ENCODE results near the gene CRADD. TPM values are rescaled to one million over a fixed set of nuclear protein-coding genes. Genes with fewer than 3 reads are reported as not detected.
"Not testable (repeated sequence)": the region's sequence is repeated elsewhere in the genome, so short reads cannot be mapped to it uniquely, and the experiment has no call there.

Gene CRADD
- total RNA-seq, 2 experiments from 2014 or later = 6.0 to 8.7 TPM

DNA sequence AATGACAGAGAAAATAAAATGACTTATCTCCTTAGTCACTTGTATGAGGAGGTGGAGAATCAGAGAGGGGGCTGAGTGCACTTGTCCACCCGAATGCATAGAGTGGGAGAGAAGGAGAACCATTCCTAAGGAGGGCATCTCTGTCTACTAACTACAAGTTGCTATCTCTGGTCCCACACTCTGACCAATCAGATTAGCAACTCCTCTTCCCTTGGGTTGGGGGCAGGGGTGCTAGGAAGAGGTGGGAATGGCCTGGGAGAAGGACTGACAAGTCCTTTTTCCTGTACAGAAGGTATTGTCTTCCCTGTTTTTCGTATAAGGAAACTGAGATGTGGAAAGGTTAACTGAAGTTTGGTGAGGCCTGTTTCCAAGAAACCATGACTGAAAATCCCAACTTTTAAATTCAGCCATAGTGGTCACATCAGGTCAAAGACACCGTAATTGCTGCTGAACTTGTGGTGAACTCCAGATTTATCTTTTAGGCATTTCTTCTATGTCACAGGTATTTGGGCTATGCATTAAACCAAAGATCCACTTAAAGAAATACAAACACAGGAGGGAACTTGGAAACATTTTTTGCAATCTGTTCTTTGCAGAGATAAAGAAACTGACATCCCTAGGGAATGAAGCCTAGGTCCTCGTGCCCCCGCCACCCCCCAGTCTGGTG is 207.8 kb downstream of the CRADD start:
- no peak overlapping the region for H3K4me3 Mint-ChIP-seq
- H3K27me3 Mint-ChIP-seq = no peaks in the 10 kb centered on the region
- DNase-seq = no peak
- peaks cover 1% of the 10 kb centered on the region for H3K36me3 Mint-ChIP-seq
- H3K4me1 Mint-ChIP-seq = peaks cover 6% of the 10 kb centered on the region
- H3K9me3 Mint-ChIP-seq = no peaks in the 10 kb centered on the region
- no peak overlapping the region for H3K27ac Mint-ChIP-seq

DNA sequence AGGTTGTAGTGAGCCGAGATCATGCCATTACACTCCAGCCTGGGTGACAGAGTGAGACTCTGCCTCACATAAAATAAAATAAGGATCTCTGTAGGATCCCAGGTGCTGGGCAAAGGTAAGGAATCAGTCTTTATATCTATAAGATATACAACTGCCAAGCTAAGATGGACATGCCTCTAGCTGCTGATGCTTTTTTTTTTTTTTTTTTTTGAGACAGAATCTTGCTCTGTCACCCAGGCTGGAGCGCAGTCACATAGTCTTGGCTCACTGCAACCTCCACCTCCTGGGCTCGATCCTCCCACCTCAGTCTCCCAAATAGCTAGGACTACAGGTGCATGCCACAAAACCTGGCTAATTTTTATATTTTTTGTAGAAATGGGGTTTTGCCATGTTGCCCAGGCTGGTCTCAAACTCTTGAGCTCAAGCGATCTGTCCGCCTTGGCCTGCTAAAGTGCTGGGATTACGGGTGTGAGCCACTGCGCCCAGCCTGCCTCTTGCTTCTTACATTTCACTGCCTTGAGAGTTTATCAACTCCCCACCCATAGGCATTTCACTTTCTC is 208.9 kb downstream of the CRADD start:
- not testable (repeated sequence) for H3K9me3 Mint-ChIP-seq, H3K27ac Mint-ChIP-seq, H3K4me3 Mint-ChIP-seq, H3K27me3 Mint-ChIP-seq, DNase-seq, H3K4me1 Mint-ChIP-seq, H3K36me3 Mint-ChIP-seq

DNA sequence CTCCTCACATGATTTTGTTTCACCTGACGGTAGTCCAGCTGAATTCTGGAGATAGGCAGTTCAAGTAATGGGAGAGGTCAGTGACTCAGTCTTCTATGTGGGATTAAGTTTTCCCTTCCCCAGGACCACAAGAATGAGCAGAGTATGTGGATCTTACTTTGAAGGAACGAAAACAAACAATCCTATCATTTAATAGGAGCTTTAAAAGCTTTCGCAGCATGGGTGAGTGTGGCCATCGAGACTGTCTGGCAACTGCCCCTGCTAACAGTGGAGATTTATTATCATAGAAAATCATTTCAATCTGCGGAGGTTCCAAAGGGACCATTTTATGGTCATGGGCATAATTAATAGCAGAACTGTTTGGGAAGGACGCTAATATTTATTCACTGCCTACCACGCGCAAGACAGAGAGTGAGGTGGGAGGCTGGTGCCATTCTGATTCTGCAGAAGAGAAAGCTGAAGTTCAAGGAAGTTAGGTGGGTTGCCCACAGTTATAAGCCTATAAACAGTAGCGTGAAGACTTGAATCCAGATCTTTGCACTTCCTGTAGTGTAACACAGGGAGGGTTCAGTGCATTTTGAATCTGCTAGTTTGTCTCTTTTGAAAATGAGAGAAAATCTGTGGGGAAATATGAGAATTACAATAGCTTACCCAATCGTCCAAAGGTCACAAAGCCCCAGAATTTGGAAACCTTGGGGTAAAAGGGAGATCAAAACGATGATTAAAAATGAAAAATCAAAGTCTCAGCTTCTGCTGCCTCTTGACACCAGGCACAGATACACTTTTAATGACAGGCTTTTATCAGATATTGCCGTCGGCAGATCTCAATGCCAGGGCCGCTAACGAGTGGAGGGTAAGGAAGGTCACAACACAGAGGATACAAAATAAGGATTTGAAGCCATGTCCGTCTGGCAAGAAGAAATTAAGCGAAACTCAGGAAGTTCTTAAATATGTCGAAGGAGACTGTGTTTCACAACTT is 209.6 kb downstream of the CRADD start:
- Mint-ChIP-seq H3K4me3 (no peak overlapping the region), H3K9me3 (no peaks in the 10 kb centered on the region), H3K27me3 (no peaks in the 10 kb centered on the region), H3K36me3 (no peaks in the 10 kb centered on the region), H3K4me1 (no peaks in the 10 kb centered on the region), H3K27ac (no peak overlapping the region)
- no peak for DNase-seq

DNA sequence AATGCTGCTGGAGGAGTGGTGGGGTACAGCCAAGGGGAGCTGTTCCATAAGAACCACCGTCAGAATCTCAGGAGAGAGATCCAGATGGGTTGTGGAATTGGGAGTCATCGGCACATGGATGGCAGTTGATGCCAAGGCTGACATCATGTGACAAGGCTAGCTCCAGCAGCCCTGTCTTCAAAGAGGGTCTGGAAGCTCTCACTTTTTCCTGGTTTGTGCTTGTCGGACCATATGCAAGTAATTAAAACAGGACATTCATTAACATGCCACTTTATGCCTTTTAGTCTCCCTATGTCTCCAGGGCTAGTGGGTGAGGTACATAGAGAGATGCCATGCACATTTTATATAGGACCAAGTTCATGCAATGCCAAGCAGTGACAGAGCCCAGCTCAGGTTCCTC is 211.8 kb downstream of the CRADD start:
- no peaks in the 10 kb centered on the region for H3K4me1 Mint-ChIP-seq
- H3K9me3 Mint-ChIP-seq = no peaks in the 10 kb centered on the region
- DNase-seq = no peak
- no peaks in the 10 kb centered on the region for H3K36me3 Mint-ChIP-seq
- no peak overlapping the region for H3K4me3 Mint-ChIP-seq
- no peaks in the 10 kb centered on the region for H3K27me3 Mint-ChIP-seq
- H3K27ac Mint-ChIP-seq = no peak overlapping the region

DNA sequence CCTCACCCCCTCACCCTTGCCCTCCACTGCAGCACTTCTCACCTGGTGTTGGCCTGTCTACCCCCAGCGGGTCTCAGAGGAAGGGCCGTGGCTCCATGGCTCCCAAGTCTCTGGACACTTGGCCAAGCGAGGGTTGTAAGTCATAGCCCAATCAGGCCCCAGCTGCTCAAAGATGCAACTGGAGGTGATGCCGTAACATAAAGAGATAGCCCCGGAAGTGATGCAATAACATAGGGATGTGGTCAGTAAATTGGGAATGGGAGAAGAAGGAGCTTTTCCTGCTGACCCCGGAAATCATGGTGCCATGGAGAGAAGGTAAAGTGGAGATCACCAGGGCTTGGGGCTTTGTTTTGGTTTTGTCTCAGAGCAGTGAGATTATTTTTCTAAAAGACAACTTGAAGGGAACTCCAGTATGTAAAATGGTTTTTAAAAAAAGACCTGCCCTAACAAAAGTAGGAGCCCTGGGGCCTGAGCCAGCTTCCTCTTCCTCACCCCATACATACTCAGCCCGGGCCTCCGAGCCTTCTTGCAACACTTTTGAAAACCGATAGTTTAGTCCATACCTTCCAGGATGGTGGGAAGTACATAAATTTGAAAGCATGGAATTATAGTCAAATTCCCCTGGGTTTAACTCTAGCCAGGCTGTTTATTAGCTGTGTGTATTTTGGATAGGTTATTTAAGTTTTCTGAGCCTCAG is 212.5 kb downstream of the CRADD start:
- Mint-ChIP-seq H3K36me3 (no peaks in the 10 kb centered on the region), H3K27ac (no peak overlapping the region), H3K27me3 (no peaks in the 10 kb centered on the region), H3K4me3 (no peak overlapping the region), H3K4me1 (no peaks in the 10 kb centered on the region), H3K9me3 (no peaks in the 10 kb centered on the region)
- no peak for DNase-seq

GRCh38 chr12:93892423-93893268 is 215.5 kb downstream of the CRADD start:
- no peak for DNase-seq
- Mint-ChIP-seq H3K27me3 (no peaks in the 10 kb centered on the region), H3K36me3 (no peaks in the 10 kb centered on the region), H3K9me3 (no peaks in the 10 kb centered on the region), H3K4me3 (no peak overlapping the region), H3K4me1 (no peaks in the 10 kb centered on the region), H3K27ac (no peak overlapping the region)

DNA sequence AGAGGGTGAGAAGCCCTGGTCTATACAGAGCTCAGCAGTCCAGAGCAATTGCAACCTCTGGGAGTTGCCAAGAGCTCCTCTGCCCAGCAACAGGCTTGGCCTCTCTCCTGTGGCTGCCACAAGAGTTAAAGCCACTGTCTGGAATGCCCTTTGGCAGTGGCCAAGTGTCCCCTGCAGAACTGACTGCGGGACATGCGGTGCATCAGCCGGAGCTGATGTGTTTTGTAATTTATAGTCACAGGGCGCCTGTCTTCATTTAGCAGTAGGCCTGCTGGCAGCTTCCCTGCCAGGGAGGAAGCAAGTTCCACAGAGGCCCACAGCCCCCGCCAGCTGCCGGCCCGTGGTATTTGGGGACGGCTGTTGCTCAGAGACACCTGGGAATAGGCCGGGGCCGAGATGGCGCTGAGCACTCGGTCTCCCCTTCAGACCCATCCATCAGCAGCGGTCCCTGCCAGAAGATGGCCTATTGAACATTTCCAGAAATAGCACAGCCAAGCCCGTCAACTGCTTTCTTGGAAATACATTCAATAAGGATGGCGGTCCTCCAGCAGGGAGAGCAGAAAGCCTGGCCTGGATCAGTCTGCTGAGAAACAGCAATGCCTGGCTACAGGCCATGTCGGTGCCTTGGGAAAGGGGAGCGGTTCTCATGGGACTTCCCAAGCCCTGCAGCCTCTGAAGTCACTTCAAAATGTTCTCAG is 217.4 kb downstream of the CRADD start:
- H3K9me3 Mint-ChIP-seq = no peaks in the 10 kb centered on the region
- H3K4me3 Mint-ChIP-seq = no peak overlapping the region
- H3K4me1 Mint-ChIP-seq = peaks cover 3% of the 10 kb centered on the region
- no peaks in the 10 kb centered on the region for H3K36me3 Mint-ChIP-seq
- no peak for DNase-seq
- H3K27me3 Mint-ChIP-seq = no peaks in the 10 kb centered on the region
- H3K27ac Mint-ChIP-seq = no peak overlapping the region

- no peak for DNase-seq
- Mint-ChIP-seq H3K27me3 (no peaks in the 10 kb centered on the region), H3K9me3 (no peaks in the 10 kb centered on the region), H3K4me1 (peaks cover 3% of the 10 kb centered on the region), H3K4me3 (no peak overlapping the region), H3K36me3 (no peaks in the 10 kb centered on the region), H3K27ac (no peak overlapping the region)
Observed at GRCh38 chr12:93895089-93895445, 217.9 kb downstream of the CRADD start.

DNA sequence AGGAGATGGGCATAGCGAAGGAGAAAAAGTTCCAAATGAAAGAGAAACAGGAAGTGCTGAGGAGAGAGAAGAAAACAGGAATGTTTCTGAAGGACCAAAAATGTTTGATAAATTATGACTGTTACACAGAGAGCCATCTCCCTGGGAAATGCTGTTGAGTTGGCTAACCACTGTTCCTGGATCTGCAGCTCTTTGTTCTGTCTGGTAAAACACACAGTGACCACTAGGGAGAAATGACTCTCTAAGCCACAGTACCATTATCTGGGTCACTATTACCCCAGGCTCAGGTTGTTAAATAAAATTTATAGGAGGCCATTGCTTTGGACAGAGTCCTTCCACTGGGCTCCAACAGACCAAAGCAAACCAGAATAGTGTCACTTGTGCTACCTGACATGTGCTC is 219.3 kb downstream of the CRADD start:
- Mint-ChIP-seq H3K4me3 (no peak overlapping the region), H3K27ac (no peak overlapping the region), H3K36me3 (no peaks in the 10 kb centered on the region)

GRCh38 chr12:93896952-93897351 is 219.8 kb downstream of the CRADD start:
- H3K4me3 Mint-ChIP-seq = no peak overlapping the region
- DNase-seq = no peak
- no peaks in the 10 kb centered on the region for H3K27me3 Mint-ChIP-seq
- H3K36me3 Mint-ChIP-seq = no peaks in the 10 kb centered on the region
- H3K27ac Mint-ChIP-seq = no peak overlapping the region
- peaks cover under 1% of the 10 kb centered on the region for H3K9me3 Mint-ChIP-seq
- peaks cover 3% of the 10 kb centered on the region for H3K4me1 Mint-ChIP-seq

More for the DNA sequence above, 219.3 kb downstream of the CRADD start:
- Mint-ChIP-seq H3K27me3 (no peaks in the 10 kb centered on the region), H3K4me1 (peaks cover 3% of the 10 kb centered on the region), H3K9me3 (no peaks in the 10 kb centered on the region)
- DNase-seq = no peak

DNA sequence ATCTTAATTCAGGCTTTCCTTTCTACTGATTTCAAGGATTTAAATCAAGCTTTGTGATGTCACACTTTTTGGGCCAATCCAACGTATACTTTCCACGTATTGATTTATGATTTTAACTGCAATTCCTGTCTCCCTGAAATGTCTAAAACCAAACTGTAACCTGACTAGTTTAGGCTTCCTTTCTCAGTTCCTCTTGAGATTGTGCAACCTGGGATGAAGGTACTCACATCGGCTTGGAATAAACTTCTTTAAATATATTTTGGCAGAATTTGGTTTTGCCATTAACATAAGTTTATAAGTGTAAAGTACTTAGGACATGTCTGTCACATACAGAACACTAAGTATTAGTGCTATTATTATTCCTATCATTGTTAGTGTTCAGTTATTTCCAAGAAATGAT is 224.6 kb downstream of the CRADD start:
- Mint-ChIP-seq H3K27ac (no peak overlapping the region), H3K4me3 (no peak overlapping the region), H3K36me3 (no peaks in the 10 kb centered on the region), H3K9me3 (peaks cover 8% of the 10 kb centered on the region), H3K4me1 (peaks cover 3% of the 10 kb centered on the region), H3K27me3 (no peaks in the 10 kb centered on the region)
- DNase-seq = no peak

- peaks cover 3% of the 10 kb centered on the region for H3K4me1 Mint-ChIP-seq
- no peaks in the 10 kb centered on the region for H3K36me3 Mint-ChIP-seq
- no peak overlapping the region for H3K27ac Mint-ChIP-seq
- peaks cover 8% of the 10 kb centered on the region for H3K9me3 Mint-ChIP-seq
- H3K4me3 Mint-ChIP-seq = no peak overlapping the region
- H3K27me3 Mint-ChIP-seq = no peaks in the 10 kb centered on the region
- no peak for DNase-seq
Observed at GRCh38 chr12:93902192-93902591, 225.0 kb downstream of the CRADD start.

GRCh38 chr12:93902736-93903562 is 225.8 kb downstream of the CRADD start:
- H3K27ac Mint-ChIP-seq = no peak overlapping the region
- no peak for DNase-seq
- no peaks in the 10 kb centered on the region for H3K36me3 Mint-ChIP-seq
- peaks cover 3% of the 10 kb centered on the region for H3K4me1 Mint-ChIP-seq
- H3K9me3 Mint-ChIP-seq = peaks cover 8% of the 10 kb centered on the region
- no peak overlapping the region for H3K4me3 Mint-ChIP-seq
- no peaks in the 10 kb centered on the region for H3K27me3 Mint-ChIP-seq

Measured in activated naive CD8-positive, alpha-beta T cell treated with anti-CD3 and anti-CD28 coated beads for 36 hours (primary cell).